Measurements from ENCODE around the gene THOC3.
"Not testable (repeated sequence)": the region's sequence is repeated elsewhere in the genome, so short reads cannot be mapped to it uniquely, and the experiment has no call there.

DNA sequence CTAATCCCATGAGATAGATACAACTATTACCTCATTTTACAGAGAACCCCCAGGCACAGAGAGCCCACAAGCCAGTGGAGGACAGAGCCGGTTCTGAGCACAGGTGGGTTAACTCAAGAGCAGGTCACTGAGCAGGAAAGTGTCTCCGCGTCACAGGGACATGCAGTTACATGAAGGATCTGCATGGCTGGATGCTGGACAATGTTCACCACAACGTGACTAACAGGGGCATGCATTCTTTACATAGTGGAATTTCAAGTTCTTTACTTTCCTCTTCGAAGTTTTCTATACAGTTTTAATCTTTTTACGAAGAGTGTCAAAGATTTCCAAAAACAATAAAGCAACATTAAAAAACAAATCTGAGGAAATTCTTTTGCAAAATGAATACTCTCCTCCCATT lies 7.9 kb downstream of the THOC3 start:
- TF ChIP-seq, protein P1, sequence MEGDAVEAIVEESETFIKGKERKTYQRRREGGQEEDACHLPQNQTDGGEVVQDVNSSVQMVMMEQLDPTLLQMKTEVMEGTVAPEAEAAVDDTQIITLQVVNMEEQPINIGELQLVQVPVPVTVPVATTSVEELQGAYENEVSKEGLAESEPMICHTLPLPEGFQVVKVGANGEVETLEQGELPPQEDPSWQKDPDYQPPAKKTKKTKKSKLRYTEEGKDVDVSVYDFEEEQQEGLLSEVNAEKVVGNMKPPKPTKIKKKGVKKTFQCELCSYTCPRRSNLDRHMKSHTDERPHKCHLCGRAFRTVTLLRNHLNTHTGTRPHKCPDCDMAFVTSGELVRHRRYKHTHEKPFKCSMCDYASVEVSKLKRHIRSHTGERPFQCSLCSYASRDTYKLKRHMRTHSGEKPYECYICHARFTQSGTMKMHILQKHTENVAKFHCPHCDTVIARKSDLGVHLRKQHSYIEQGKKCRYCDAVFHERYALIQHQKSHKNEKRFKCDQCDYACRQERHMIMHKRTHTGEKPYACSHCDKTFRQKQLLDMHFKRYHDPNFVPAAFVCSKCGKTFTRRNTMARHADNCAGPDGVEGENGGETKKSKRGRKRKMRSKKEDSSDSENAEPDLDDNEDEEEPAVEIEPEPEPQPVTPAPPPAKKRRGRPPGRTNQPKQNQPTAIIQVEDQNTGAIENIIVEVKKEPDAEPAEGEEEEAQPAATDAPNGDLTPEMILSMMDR (IDR thresholded peaks at IDR 0.05) = not testable (repeated sequence)
- TF ChIP-seq POLR2A (IDR thresholded peaks at IDR 0.05) = not testable (repeated sequence)

All from vagina (tissue), 2 donors.